Measurements from ENCODE around the gene ARHGEF39.

- TF ChIP-seq CTCF (IDR thresholded peaks at IDR 0.05) (no peak), POLR2A (IDR thresholded peaks at IDR 0.05) (no peak)
These were observed 23.9 kb upstream of the ARHGEF39 start for GRCh38 chr9:35688558-35689541.

Measured in esophagus squamous epithelium (tissue), 4 donors.